Urinary bladder (tissue), 4 donors: ENCODE results near the gene ATP5F1B. TPM values are rescaled to one million over a fixed set of nuclear protein-coding genes. Genes with fewer than 3 reads are reported as not detected.

ENCODE experiments used
- DNase-seq: peaks from one replicate; pipeline ENCODE4 v3.0.0-alpha.2; 2015; ENCODE audit errors: extremely low spot score
- H3K27ac ChIP-seq: one replicate; pipeline ENCODE4 v1.5.1; 2013; ENCODE audit warnings: low read depth, mild to moderate bottlenecking, moderate library complexity
- H3K36me3 ChIP-seq: one replicate; pipeline ENCODE4 v1.6.1; 2013; ENCODE audit warnings: mild to moderate bottlenecking, moderate library complexity; ENCODE audit not compliant: insufficient read depth
- H3K4me1 ChIP-seq: one replicate; pipeline ENCODE4 v1.6.1; 2013; ENCODE audit warnings: mild to moderate bottlenecking, moderate library complexity; ENCODE audit not compliant: insufficient read depth
- H3K4me3 ChIP-seq: one replicate; pipeline ENCODE4 v1.5.1; 2013; ENCODE audit warnings: low read depth, low read length
- WGBS: extraction: QIAGEN DNeasy Blood & Tissue Kit; methylation state at CpG from one replicate; pipeline ENCODE4 v1.1.7; 2013; 5-methylcytosine and 5-hydroxymethylcytosine counted together
- polyA plus RNA-seq: library from polyadenylated mRNA; stranded (reverse); fragments of 200-250 nt; gene quantifications from one replicate; pipeline ENCODE4 v1.2.3, GENCODE V29; 2013
- total RNA-seq: library from RNA; depleted of rRNA; stranded (reverse); fragments of >200 nt; gene quantifications from one replicate; pipeline ENCODE4 v1.2.3, GENCODE V29; 2014
- donor health status: healthy with polysubstance abuse.
- donor health status: healthy.

The ATP5F1B gene
- total and polyA plus RNA-seq, 2 donors: 175 to 583 TPM

GRCh38 chr12:56635806-56636674 lies 9.7 kb downstream of the ATP5F1B start:
- under 1% methylated on average over 20 of the region's 20 CpGs for WGBS
- no peaks in the 10 kb centered on the region for H3K4me1 ChIP-seq
- H3K27ac ChIP-seq: peak overlapping the region; percentile 96
- peak overlapping the region; percentile 78 for H3K4me3 ChIP-seq
- peak; percentile 90 for DNase-seq
- peaks cover 2% of the 10 kb centered on the region for H3K36me3 ChIP-seq

- Histone ChIP-seq H3K4me1 (no peaks in the 10 kb centered on the region), H3K27ac (peak overlapping the region; percentile 96), H3K36me3 (peaks cover 2% of the 10 kb centered on the region), H3K4me3 (peak overlapping the region; percentile 78)
- no peak for DNase-seq
- WGBS: 2% methylated on average over 47 of the region's 47 CpGs
These were observed 10.7 kb downstream of the ATP5F1B start for GRCh38 chr12:56634837-56635791.

DNA sequence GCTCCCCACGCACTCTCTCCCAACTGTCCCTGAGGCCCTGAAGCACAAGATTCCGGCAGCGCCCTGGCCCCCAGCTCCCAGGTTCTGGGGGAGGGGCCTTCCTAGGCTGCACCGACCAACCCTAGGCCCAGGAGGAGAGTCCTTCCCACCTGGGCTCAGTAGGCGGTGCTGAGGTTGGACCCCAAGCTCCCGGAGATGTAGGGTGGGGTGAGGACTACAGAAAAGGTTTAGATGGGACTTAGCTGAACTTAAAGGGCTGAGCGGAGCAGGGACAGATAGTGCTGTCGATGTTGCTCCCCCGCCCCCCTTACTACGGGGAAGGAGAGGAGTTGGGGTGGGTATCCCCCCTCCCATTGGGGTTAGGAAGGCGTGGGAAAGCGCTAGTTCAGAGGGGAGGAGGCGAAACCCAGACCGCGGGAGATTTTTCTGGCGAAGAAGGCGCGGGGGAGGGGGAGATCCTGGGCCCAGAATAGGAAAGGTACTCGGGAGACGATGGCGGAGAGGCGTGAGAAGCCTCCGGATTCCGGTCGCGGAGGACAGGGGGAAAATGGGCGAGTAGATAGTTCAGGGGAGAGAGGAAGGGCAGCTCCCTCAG lies 11.4 kb downstream of the ATP5F1B start:
- peaks cover 2% of the 10 kb centered on the region for H3K36me3 ChIP-seq
- whole genome bisulfite sequencing: 3% methylated on average over 27 of the region's 27 CpGs
- H3K4me1 ChIP-seq: no peaks in the 10 kb centered on the region
- no peak for DNase-seq
- peak overlapping the region; percentile 78 for H3K4me3 ChIP-seq
- H3K27ac ChIP-seq: peak overlapping the region; percentile 96

GRCh38 chr12:56633468-56634241 lies 12.1 kb downstream of the ATP5F1B start:
- Histone ChIP-seq H3K4me1 (no peaks in the 10 kb centered on the region), H3K27ac (no peak overlapping the region), H3K36me3 (no peaks in the 10 kb centered on the region), H3K4me3 (peak overlapping the region; percentile 78)
- WGBS: 50% methylated on average over 12 of the region's 12 CpGs
- DNase-seq: no peak

DNA sequence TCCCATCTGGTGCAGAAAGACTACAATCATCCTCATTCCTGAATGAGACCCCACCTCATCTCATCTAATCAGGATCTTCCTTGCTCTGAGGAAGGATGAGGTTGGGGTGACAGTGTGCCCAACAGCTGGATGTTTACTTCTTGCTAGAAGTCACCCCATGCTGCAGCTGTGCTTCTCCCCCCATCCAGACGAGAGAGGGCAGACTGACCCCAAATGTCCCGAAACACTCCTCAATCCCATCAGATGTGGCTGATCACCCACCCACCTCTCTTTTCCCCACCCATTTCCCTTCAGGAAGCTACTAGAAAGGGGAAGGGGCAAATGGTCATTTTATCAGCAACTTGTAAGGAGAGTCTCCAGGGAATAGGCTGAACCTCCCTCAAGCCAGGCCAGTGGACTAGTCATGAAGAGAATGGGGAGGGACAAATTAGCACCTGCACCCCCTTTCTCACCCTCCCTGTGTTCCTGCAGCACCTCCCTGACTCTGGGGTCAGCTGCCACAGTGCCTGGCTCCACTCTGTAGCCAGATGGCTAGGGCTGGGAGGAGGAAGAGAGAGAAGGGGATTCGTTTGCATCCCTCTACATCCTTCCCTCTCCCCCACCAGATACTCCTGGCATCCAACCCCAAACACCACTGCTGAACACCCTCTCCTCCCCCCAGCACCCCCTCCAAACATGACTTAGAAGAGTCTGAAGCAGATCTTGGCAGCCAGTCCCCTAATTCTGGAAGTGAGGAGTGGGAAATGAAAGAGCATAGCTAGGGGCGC lies 12.9 kb downstream of the ATP5F1B start:
- Histone ChIP-seq H3K4me1 (no peaks in the 10 kb centered on the region), H3K4me3 (peak overlapping the region; percentile 19), H3K27ac (peak overlapping the region; percentile 35), H3K36me3 (no peaks in the 10 kb centered on the region)
- DNase-seq: no peak
- 40% methylated on average over 4 of the region's 4 CpGs for WGBS

- Histone ChIP-seq H3K4me1 (no peaks in the 10 kb centered on the region), H3K4me3 (peak overlapping the region; percentile 19), H3K27ac (peak overlapping the region; percentile 42), H3K36me3 (no peaks in the 10 kb centered on the region)
- no peak for DNase-seq
- 6% methylated on average over 13 of the region's 13 CpGs for WGBS
These were observed 13.7 kb downstream of the ATP5F1B start for GRCh38 chr12:56631790-56632700.

GRCh38 chr12:56630180-56630632 lies 15.6 kb downstream of the ATP5F1B start, which contains the start of gene BAZ2A:
Gene BAZ2A, minus strand, starts transcription at chr12:56630326. Its CDS starts 12,796 bp downstream, at chr12:56617530.
- DNase-seq: no peak
- Histone ChIP-seq H3K27ac (peak within 1 kb of the TSS; percentile 88), H3K36me3 (no peaks in the 10 kb centered on the region), H3K4me1 (no peaks in the 10 kb centered on the region), H3K4me3 (peak within 1 kb of the TSS; percentile 100)
- whole genome bisulfite sequencing: 1% methylated on average over 31 of the region's 31 CpGs

DNA sequence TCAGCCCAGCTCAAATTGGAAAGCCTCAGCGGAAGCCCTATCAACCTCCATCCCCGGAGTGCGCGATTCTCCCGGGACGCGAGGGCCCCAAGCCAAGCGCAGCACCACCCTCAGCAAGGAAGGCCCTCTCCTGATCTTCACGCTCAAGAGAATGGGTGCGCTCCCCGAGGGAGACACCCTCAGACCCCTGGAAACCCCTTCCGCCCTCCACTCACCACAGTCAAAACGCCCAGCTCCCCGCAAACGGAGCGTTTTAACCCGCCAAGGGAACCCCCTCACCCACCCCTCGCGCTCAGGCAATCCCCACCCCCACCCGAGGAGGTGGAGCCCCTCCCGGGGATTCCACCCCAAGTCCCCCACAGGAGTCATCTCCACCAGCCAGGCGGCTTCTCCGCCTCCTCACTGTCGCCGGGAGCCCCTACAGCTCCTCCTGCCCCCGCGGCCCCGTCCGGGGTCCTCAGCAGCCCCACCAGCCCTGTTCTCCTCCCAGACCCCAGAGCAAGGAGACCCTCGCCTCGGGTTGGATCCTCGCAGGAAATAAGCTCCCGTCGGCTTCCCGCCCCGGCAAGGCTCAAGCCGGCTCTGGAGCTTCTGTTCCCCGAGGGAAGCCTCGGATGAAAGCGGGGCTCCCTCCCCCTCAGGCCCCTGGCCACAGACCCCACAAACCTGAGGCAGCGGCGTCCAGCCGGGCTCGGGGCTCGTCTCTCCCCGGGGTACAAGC lies 16.2 kb downstream of the ATP5F1B start:
- H3K4me1 ChIP-seq: no peaks in the 10 kb centered on the region
- peak overlapping the region; percentile 88 for H3K27ac ChIP-seq
- H3K36me3 ChIP-seq: no peaks in the 10 kb centered on the region
- H3K4me3 ChIP-seq: peak overlapping the region; percentile 100
- WGBS: under 1% methylated on average over 46 of the region's 46 CpGs
- DNase-seq: no peak

DNA sequence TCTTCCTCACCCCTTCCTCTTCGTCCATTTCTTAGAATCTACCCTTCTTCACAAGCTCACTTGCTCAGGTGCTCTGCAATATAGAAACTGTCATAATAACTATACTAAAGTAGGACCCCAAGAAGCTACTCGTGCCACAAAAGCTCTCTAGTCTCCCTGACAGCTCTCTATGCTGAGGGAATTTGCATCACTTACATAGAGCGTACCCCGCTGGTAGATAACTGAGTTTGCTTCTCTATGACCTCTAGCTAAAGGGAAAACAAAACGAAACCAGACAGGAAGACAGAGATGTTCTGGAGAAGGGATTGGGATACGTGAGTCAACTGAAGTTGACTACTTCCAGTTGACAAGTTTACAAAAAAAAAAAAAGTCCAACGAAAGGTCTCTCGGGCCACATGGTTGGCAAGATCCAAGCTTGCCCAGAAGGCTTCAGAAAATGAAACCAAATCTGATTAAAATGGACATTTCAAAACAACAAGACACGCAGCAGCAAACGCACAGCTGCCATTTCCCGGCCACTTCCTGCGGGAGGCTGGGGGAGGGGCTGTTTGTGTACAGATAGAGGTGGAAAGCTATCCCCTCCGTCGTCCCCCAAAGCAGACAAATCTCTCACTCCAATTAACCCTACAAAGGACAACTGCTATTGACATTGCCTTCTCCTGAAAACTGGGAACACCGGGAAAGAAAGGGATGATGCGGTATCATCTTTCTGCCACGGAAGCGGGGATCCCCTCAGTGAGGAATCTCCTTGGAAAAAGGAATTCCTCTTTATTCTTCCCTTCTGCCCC lies 16.9 kb downstream of the ATP5F1B start:
- H3K36me3 ChIP-seq: no peaks in the 10 kb centered on the region
- peak overlapping the region; percentile 88 for H3K27ac ChIP-seq
- H3K4me3 ChIP-seq: peak overlapping the region; percentile 100
- no peak for DNase-seq
- no peaks in the 10 kb centered on the region for H3K4me1 ChIP-seq
- WGBS: under 1% methylated on average over 18 of the region's 18 CpGs

DNA sequence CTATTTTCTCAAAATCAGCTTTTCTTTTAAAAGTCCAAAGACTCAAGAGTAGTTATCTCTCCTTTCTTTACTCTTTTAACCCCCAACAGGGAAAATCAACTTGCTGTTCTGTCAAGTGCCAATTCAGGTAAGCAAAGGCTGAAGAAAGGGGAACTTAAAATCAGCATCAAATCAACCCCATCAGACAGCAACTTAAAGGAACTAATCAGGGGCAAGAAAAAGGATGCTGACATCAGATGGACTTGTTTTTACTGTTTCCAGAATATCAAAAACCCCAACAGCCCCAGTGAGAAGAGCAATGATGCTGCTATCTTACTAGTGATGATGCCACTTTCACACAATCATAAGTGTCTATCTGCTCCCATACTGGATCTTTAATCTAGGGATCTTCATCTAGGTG lies 19.1 kb downstream of the ATP5F1B start:
- Histone ChIP-seq H3K4me1 (no peaks in the 10 kb centered on the region), H3K36me3 (no peaks in the 10 kb centered on the region), H3K4me3 (no peak overlapping the region), H3K27ac (no peak overlapping the region)
- no peak for DNase-seq
